HepG2 (cell line): Measurements from ENCODE around the gene SCUBE1. TPM values are rescaled to one million over a fixed set of nuclear protein-coding genes. Genes with fewer than 3 reads are reported as not detected.

Experiments used
- ATAC-seq: fragments of 200-7000 bp; cut with Tn5 transposase; 3 replicates; pipeline ENCODE4 v1.9.1; 2020; ENCODE audit warnings: mild to moderate bottlenecking, moderate library complexity
- BruUV-seq: library from RNA; stranded (reverse); fragments of 400-500 nt; replicated peaks from 2 replicates; lab custom pipeline; 2021; lab: Mats Ljungman, UMichigan
- CTCF ChIA-PET: fragments of 300-600 bp; formaldehyde crosslinking; extraction: SDS; loops from one replicate; lab custom pipeline; 2021; ENCODE audit warnings: low total read pairs, inconsistent platforms, low intra/inter-chr PET ratio; lab: Yijun Ruan, JAX
- POLR2A ChIA-PET: fragments of 350-600 bp; sonication (Branson Sonifier 250); formaldehyde crosslinking; loops from one replicate; lab custom pipeline; 2020; ENCODE audit warnings: antibody characterized with exemption, inconsistent platforms; lab: Yijun Ruan, JAX
- DNase-seq: peaks from one replicate; pipeline ENCODE4 v3.0.0-alpha.2; 2015; ENCODE audit warnings: low spot score
- FAIRE-seq: peaks from 3 replicates; lab custom pipeline; 2011; peaks lifted over from hg19 to GRCh38; lab: Jason Lieb, UNC
- H2AFZ ChIP-seq: one replicate; pipeline ENCODE4 v1.6.1; 2011; ENCODE audit warnings: low read length, inconsistent platforms
- H3K27ac ChIP-seq: fragments of 300-600 bp; 3 replicates; pipeline ENCODE4 v1.8.0; 2011; ENCODE audit warnings: mixed run types, mild to moderate bottlenecking, mixed read lengths, low read length, inconsistent platforms; ENCODE audit not compliant: insufficient read depth; ENCODE audit errors: extremely low read length
- H3K27me3 ChIP-seq, 2 experiments: fragments of 200-600 bp in 1 of 2; 2 replicates in 1 of 2; 3 replicates in 1 of 2; pipeline versions ENCODE4 v1.6.0 to v1.8.0; 2011; ENCODE audit warnings: low read length in 2 of 2, mild to moderate bottlenecking in 2 of 2, moderate library complexity in 2 of 2, inconsistent platforms in 1 of 2; ENCODE audit not compliant: insufficient read depth in 2 of 2, control insufficient read depth in 1 of 2
- H3K36me3 ChIP-seq, 2 experiments: fragments of 200-600 bp in 1 of 2; replicated peaks in 1 of 2; 2 replicates in 1 of 2; 3 replicates in 1 of 2; pipeline versions ENCODE4 v1.5.1 to v1.8.0; 2011; ENCODE audit warnings: low read length in 2 of 2, inconsistent platforms in 1 of 2; ENCODE audit not compliant: insufficient read depth in 2 of 2, control insufficient read depth in 1 of 2
- H3K4me1 ChIP-seq: 2 replicates; pipeline ENCODE4 v1.5.1; 2012; ENCODE audit warnings: low read length, inconsistent platforms; ENCODE audit not compliant: insufficient read depth
- H3K4me2 ChIP-seq: 2 replicates; pipeline ENCODE4 v1.6.0; 2011; ENCODE audit warnings: low read depth, low read length, inconsistent platforms
- H3K4me3 ChIP-seq, 3 experiments: fragments of 200-600 bp in 1 of 3; sonication (generic), shearing (Covaris generic) in 1 of 3; replicated peaks in 1 of 3; 2 replicates each; pipeline ENCODE4 v1.5.1; 2011 to 2016; ENCODE audit warnings: low read length in 3 of 3, inconsistent platforms in 2 of 3, low read depth in 2 of 3, mild to moderate bottlenecking in 2 of 3, control low read depth in 1 of 3, mixed read lengths in 1 of 3; ENCODE audit not compliant: insufficient read depth in 1 of 3
- H3K79me2 ChIP-seq: one replicate; pipeline ENCODE4 v1.6.1; 2011; ENCODE audit warnings: low read length, inconsistent platforms; ENCODE audit not compliant: insufficient read depth
- H3K9ac ChIP-seq: 2 replicates; pipeline ENCODE4 v1.6.0; 2011; ENCODE audit warnings: mild to moderate bottlenecking, low read depth, low read length, inconsistent platforms; ENCODE audit not compliant: insufficient read depth
- H3K9me3 ChIP-seq: 2 replicates; pipeline ENCODE4 v1.5.1; 2012; ENCODE audit warnings: mild to moderate bottlenecking, low read length
- H4K20me1 ChIP-seq: 2 replicates; pipeline ENCODE4 v1.6.0; 2011; ENCODE audit warnings: inconsistent platforms, mild to moderate bottlenecking, low read length, moderate library complexity; ENCODE audit not compliant: insufficient read depth
- BORCS8-MEF2B ChIP-seq: sonication (generic); formaldehyde crosslinking; IDR thresholded peaks from 2 replicates; pipeline ENCODE4 v1.8.0; 2022; ENCODE audit warnings: mild to moderate bottlenecking, missing genetic modification reagents
- HCFC1 ChIP-seq: fragments of 150-350 bp; IDR thresholded peaks from 2 replicates; pipeline ENCODE4 v1.6.1; 2014; ENCODE audit warnings: low read depth, low read length
- NFIC ChIP-seq: IDR thresholded peaks from 2 replicates; pipeline ENCODE4 v1.6.1; 2012; ENCODE audit warnings: mild to moderate bottlenecking, low read length, inconsistent platforms
- PHF20 ChIP-seq: sonication (generic); formaldehyde crosslinking; IDR thresholded peaks from 2 replicates; pipeline ENCODE4 v1.5.0; 2020; ENCODE audit warnings: mild to moderate bottlenecking, missing genetic modification reagents
- TBX2 ChIP-seq: sonication (generic); formaldehyde crosslinking; IDR thresholded peaks from 2 replicates; pipeline ENCODE4 v1.5.0; 2020; ENCODE audit warnings: missing genetic modification reagents, mild to moderate bottlenecking, borderline replicate concordance
- ZNF841 ChIP-seq: sonication (generic); formaldehyde crosslinking; IDR thresholded peaks from 2 replicates; pipeline ENCODE4 v1.8.1; 2023; ENCODE audit warnings: missing genetic modification reagents, borderline replicate concordance
- WGBS: methylation state at CpG from one replicate; pipeline ENCODE4 v1.1.6; 2017; ENCODE audit warnings: low lambda C conversion rate; 5-methylcytosine and 5-hydroxymethylcytosine counted together
- in situ Hi-C: cut with HindIII; loops from 2 replicates; pipeline ENCODE4 v1.10.0; 2017; ENCODE audit warnings: low pct_unique_long_range_greater_than_20kb; ENCODE audit not compliant: extremely low pct_ligation_motif_present
- intact Hi-C: fragments of 100-400 bp; cut with micrococcal nuclease; formaldehyde crosslinking; loops from one replicate; pipeline ENCODE4 v1.10.0; 2022; ENCODE audit not compliant: unreplicated experiment
- polyA plus RNA-seq, 8 experiments: library from polyadenylated mRNA; depleted of rRNA in 3 of 8; stranded (reverse) in 7 of 8; unstranded in 1 of 8; fragments of >200 nt; fragmentation: Illumina TruSeq in 4 of 8; extraction: Trizol in 4 of 8; gene quantifications; 2 replicates each; pipeline versions ENCODE4 v1.2.1 to v1.2.3, GENCODE V29; 2011 to 2016; ENCODE audit warnings: low read depth in 4 of 8, missing spikeins in 1 of 8, mixed read lengths in 1 of 8; ENCODE audit not compliant: insufficient read depth in 1 of 8
- total RNA-seq, 5 experiments: library from RNA; depleted of rRNA; stranded (reverse); fragments of >200 nt; fragmentation: Illumina TruSeq; extraction: Trizol; gene quantifications; 2 replicates each; pipeline ENCODE4 v1.2.3, GENCODE V29; 2016; ENCODE audit warnings: low read depth in 1 of 5
- TF ChIP-seq, protein P1 (sequence below): IDR thresholded peaks from 2 replicates; pipeline ENCODE4 v1.6.1; 2016; ENCODE audit warnings: missing compliant biosample characterization, missing genetic modification reagents, borderline replicate concordance
- TF ChIP-seq, protein P2 (sequence below): sonication (generic); formaldehyde crosslinking; IDR thresholded peaks from 2 replicates; pipeline ENCODE4 v1.5.1; 2020; ENCODE audit warnings: missing genetic modification reagents, mild to moderate bottlenecking, borderline replicate concordance
- TF ChIP-seq, protein P3 (sequence below): sonication (generic); formaldehyde crosslinking; IDR thresholded peaks from 2 replicates; pipeline ENCODE4 v1.9.0; 2021; ENCODE audit warnings: missing genetic modification reagents, mild to moderate bottlenecking, borderline replicate concordance

Gene SCUBE1
- total and polyA plus RNA-seq, 2 of the 13 experiments (the other 11 are each of a cell fraction or from before 2014, with no cell fraction given): under 0.01 to 0.05 TPM

DNA sequence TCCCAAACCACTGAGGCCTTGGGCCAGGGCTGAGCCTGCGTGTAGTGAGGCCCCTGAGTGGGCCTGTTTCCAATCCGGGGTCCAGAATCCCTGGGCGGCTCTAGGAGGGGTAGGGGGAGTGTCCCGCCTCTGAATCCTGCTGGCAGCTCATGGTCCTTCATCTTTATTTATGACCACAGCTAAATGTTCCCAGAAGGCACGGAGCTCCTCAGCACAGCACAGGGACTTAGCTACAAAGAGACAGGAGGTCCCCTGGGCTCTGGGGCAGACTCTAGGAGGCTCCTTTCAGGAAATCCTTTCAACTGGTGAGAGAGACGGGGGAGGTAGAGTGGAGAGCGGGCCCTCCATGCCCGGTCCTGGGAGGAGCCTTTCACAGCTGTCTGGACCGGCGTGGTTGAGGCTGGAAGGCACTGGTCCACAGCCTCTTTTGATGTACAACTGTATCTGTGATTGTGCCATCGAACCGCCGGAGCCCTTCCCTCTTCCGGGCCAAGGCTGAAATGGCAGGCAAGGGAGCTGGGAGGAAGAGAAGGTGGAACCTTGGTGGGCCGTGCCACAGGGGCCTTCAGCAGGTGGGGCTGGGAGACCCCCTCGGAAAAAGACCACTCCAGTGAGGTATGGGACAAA lies 46.8 kb downstream of the SCUBE1 start:
- Histone ChIP-seq H3K9me3 (no peaks in the 10 kb centered on the region), H3K36me3 (no peaks in the 10 kb centered on the region)
- no TSS peak for BruUV-seq
- TF ChIP-seq NFIC (no peak), BORCS8-MEF2B (CRISPR knock-in tag) (no peak), HCFC1 (no peak), ZNF841 (CRISPR knock-in tag) (no peak), PHF20 (no peak), TBX2 (CRISPR knock-in tag) (no peak)
- TF ChIP-seq, protein P1, sequence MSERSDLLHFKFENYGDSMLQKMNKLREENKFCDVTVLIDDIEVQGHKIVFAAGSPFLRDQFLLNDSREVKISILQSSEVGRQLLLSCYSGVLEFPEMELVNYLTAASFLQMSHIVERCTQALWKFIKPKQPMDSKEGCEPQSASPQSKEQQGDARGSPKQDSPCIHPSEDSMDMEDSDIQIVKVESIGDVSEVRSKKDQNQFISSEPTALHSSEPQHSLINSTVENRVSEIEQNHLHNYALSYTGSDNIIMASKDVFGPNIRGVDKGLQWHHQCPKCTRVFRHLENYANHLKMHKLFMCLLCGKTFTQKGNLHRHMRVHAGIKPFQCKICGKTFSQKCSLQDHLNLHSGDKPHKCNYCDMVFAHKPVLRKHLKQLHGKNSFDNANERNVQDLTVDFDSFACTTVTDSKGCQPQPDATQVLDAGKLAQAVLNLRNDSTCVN (CRISPR knock-in tag): no peak
- TF ChIP-seq, protein P2, sequence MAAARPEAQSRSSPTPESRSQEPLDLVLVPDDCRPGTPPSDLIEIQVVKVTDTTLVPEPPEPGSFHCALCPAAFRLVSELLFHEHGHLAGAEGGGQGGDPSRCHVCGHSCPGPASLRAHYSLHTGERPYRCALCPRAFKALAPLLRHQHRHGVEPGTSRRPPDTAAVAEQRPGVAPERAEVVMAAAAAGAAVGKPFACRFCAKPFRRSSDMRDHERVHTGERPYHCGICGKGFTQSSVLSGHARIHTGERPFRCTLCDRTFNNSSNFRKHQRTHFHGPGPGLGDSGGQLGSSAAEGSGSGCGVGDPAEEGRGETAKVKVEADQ (CRISPR knock-in tag): no peak
- TF ChIP-seq, protein P3, sequence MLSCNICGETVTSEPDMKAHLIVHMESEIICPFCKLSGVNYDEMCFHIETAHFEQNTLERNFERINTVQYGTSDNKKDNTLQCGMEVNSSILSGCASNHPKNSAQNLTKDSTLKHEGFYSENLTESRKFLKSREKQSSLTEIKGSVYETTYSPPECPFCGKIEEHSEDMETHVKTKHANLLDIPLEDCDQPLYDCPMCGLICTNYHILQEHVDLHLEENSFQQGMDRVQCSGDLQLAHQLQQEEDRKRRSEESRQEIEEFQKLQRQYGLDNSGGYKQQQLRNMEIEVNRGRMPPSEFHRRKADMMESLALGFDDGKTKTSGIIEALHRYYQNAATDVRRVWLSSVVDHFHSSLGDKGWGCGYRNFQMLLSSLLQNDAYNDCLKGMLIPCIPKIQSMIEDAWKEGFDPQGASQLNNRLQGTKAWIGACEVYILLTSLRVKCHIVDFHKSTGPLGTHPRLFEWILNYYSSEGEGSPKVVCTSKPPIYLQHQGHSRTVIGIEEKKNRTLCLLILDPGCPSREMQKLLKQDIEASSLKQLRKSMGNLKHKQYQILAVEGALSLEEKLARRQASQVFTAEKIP: no peak
- TF ChIP-seq, all 625 proteins: peak for 0
- H3K9ac ChIP-seq: no peak overlapping the region
- DNase-seq (no peak), ATAC-seq (no peak), FAIRE-seq (no peak)
- ChIA-PET CTCF (no interaction called here), POLR2A (no interaction called here)
- H3K4me1 ChIP-seq: peaks cover 19% of the 10 kb centered on the region
- H3K27ac ChIP-seq: no peak overlapping the region
- intact Hi-C loops (no loop called here), in situ Hi-C loops (no loop called here)
- peaks cover 5 to 68% of the 10 kb centered on the region in 2 experiments; a peak in 4 of 5 replicates for H3K27me3 ChIP-seq
- WGBS: 15% methylated on average over 10 of the region's 16 CpGs
- H3K4me2 ChIP-seq: no peak overlapping the region
- no peaks in the 10 kb centered on the region for H4K20me1 ChIP-seq
- no peak overlapping the region for H3K4me3 ChIP-seq
- no peak overlapping the region for H2AFZ ChIP-seq
- H3K79me2 ChIP-seq: no peaks in the 10 kb centered on the region
